T-helper 2 cell (primary cell): ENCODE results near the gene ACSM5.
"Not testable (repeated sequence)": the region's sequence is repeated elsewhere in the genome, so short reads cannot be mapped to it uniquely, and the experiment has no call there.

Experiments used
- DNase-seq, 5 experiments: peaks; one replicate each; pipeline versions ENCODE4 v3.0.0 to v3.0.0-alpha.2; 2012 to 2022

ACSM5 gene

DNA sequence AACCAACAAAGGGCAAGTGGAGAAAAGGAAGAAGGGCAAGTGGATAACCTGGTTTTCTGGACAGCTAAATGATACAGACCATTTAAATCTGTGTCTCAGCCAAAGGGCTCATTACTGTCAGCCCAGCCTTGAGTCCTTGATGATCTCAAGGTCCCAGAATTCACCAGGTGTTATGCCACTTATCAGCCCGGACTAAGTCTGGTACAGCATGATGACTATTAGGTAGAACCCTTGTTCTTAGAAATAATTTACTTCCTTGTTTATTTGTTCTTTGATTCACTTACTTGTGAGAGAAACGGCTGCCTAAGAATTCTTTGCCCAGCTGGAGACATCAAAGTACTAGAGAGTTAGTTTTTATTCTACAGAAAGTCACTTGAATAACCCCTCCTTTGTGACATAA lies 8.3 kb upstream of the ACSM5 start:
- DNase-seq = no peak

DNA sequence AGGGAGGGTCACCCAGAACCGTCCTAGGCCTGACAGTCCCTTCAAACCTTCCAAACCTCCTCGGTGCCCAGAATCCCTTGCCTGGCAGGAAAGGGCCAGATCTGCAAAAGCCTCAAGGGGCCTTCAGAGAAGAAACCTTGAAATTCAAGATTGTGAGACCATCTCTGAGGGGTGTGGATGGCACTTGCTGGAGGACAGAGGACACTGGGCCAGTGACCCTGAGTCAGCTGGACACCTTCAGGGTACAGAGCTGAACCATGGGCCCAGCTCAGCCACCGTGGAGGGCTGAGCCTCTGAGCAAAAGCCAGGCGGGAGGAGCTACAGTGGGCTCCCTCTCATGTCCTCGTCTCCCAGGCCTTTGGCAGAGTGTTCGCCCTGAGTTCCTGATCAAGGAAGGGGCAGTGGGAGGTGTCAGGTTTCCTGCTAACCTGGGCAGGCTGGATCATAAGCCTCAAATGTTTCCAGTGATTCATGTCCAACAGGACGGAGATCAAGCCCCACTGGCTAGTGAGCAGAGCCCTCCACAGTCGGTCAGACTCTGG lies 7.8 kb upstream of the ACSM5 start:
- DNase-seq = no peak

DNA sequence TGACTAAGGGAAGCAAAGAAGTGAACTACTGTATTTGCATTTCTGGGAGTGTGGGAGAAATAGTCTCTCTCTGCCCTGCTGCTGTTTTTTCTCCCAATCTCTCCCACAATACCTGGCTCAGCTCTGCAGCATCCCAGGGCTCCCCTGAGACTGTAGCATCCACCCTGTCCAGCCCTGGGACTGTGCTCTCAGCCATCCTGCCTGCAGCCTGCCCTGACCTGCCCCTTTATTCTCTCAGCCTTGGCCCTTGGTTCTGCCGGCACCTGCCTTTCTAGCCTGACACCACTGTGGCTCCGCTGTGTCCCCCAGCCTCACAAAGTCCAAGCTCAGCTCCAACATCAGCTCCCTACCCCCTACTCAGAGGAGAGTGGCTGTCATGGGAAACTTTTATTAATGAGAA lies 6.7 kb upstream of the ACSM5 start:
- no peak for DNase-seq

DNA sequence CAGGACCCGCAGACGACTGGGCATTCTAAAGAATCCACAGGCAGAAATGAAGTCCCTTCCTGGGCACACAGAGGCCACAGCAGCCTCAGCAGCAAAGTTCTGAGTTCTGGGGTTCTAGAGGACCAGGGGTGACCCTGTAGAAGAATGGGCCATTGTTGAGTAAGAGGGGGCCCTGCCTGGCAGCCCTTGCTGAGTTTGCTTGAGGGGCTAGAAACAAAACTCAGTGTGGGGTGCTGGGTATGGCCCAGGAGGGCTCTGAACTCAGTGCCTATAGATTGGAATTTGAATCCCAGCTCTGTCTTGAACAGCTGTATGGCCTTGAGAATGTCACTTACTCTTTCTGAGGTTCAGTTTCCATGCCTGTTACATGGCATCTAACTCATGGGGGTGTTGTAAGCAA lies 4.7 kb upstream of the ACSM5 start, which contains the start of gene PDILT:
TSS of gene PDILT (minus strand) at position 101 of the 400 bp plus-strand sequence. CDS start 5,437 bp downstream, outside the sequence.
- no peak for DNase-seq

DNA sequence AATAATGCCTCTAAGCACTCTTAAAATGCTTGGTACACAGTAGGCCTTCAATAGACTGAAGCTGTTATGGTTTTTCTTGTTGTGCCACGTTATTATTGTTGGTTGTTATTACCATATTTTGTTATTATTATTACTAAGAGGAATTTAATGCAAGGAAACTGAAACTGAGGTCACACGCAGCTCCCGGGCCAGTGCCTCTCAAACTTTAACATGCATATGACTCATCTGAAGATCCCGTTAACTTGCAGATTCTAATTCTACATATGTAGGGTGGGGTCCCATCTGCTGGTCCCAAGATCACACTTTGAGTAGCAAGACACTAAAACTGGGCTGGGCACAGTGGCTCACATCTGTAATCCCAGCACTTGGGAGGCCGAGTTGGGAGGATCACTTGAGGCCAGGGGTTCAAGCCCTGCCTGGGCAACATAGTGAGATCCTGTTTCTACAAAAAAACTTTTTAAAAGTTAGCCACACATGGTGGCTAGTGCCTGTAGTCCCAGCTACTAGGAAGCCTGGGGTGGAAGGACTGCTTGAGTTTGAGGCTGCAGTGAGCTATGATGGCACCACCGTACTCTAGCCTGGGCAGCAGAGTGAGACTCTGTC lies 888 bp downstream of the ACSM5 start:
- DNase-seq = no peak

DNA sequence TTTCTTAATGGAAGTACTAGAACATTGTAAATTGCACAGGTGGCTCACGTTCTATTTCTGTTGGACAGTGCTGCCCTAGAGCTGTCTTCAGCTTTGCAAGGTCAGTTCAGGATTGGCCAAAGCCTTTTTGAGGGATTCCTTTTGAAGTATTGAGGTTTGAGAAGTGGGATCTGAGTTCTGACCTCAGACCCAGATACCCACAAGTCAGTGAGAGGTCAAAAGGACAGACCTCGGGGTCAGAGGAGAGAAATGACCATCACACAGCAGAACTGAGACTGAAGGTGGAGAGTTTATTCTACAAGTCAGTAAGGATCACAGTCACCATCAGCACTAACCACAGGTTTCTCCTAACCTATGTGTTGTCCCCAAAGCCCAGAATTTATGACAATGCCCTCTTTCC lies 1.7 kb downstream of the ACSM5 start:
- no peak for DNase-seq

DNA sequence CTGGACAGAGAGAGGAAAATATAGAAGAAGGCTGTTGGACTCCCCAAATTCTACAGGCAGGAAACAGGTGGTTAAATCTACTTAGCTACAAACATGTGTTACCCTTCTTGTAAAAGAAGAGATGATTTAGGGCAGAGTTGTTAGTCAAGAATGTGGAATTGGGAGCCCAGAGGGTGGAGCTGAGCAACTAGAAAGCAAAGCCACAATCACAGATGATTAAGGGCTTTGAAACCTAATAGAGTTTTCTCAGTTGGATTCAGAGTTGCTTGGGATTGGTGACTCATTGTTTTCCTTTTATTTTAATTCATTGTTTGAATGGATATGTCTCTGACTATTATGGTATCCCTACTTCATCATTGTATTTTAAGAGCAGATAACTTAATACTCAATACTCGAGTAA lies 6.2 kb downstream of the ACSM5 start:
- no peak for DNase-seq

DNA sequence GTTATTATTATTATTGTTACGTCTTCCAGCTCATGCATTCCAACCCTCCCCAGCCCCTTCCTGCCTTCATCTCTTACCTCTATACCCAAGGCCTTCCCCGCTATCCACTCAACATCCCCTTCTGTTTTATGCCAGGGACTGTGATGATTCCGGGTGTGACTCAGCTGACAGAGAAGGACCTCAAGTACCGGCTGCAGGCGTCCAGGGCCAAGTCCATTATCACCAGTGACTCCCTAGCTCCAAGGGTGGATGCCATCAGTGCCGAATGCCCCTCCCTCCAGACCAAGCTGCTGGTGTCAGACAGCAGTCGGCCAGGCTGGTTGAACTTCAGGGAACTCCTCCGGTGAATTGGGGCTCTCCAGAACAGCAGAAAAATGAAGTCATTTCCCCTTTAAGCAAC lies 9.8 kb downstream of the ACSM5 start:
- DNase-seq = not testable (repeated sequence)

DNA sequence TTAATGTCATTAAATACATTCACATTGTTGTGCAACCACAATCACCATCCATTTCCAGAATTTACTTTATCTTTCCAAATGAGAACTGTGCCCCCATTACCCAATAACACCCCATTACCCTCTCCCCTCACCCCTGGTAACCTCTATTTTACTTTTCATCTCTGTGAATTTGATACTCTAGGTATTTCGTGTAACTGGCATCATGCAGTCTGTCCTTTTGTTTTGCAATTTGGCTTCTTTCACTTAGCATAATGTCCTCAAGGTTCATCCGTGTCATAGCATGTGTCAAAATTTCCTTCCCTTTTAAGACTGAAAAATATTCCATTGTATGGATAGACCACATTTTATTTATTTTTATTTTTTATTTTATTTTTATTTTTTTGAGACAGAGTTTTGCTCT lies 12.4 kb downstream of the ACSM5 start:
- DNase-seq = not testable (repeated sequence)

DNA sequence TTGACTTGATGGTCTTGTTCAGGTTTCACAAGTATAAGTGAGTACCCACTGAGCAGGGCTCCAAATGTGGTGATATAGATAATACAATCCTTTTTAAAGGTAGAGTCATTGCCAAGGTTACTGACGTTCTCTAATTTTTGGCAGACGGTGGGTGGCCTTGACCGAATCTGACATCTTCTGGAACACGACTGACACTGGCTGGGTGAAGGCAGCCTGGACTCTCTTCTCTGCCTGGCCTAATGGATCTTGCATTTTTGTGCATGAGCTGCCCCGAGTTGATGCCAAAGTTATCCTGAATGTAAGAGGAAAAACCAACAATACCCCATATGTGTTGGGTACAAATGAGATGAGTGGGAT lies 14.4 kb downstream of the ACSM5 start:
- DNase-seq = not testable (repeated sequence)

DNA sequence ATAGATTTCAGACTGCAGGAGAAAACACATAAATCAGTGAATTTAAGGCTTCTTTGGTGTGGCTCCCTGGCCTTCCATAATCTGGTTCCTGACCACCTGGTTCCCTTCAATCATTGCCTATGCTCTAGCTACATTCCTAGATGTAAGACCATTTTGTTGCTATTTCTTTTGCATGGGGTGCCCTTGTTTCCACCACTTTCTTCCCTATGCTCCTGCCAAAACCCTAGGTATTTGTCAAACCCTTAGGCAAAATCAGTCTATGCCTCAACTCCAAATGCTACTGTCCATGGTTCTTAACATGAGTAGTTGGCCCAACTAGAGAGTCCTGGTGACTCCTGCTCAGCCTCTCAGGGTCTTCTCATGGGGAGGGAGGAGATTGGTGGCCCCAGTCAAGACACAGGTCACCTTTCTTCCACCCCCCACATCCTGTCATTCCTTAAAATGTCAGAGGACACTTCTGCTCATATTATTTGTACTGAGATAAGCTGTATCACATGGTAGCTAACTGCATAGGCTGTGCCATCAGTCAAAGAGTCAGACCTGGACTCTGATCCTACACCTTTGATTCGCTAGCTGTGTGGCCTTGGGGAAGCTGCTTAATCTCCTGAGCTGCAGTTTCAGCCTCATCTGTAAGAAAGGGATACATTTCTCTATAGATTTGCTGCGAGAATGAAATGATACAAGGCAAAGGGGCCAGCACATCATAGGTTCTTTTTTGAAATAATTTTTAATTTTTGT lies 15.0 kb downstream of the ACSM5 start:
- no peak for DNase-seq

DNA sequence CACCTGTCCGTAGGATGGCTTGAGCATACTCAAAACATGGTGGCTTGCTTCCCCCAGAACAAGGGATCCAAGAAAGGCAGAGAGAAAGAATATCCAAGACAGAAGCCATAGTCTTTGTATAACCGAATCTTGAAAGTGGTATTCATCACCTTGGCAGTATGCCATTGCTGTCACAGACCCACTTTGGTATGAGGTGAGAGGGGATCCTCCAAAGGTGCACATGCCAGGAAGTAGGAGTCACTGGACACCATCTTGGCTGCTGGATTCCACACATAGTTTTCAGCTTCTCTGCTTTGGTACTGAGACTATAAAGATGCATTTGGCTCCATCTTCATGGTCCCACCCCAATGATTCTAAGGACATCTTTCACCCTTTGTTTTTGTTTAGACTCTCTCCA lies 18.1 kb downstream of the ACSM5 start:
- not testable (repeated sequence) for DNase-seq

DNA sequence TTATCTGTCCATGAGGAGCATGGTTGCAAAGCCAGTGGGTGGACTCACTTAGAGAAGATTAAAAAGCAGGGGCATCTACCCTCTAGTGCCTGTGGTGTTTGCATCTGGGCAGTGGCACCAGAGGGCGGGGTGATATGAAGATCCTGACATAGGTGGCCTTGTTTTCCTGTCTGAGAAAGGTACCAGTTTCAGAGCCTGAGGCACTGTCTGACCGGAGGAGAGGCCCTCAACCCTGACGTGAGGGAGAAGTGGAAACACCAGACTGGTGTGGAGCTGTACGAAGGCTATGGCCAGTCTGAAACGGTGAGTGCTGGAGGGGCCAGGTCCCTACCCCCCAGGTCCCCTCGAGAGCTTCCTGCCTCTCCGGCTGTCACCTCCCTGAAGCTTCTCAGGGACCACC lies 20.2 kb downstream of the ACSM5 start:
- not testable (repeated sequence) for DNase-seq

DNA sequence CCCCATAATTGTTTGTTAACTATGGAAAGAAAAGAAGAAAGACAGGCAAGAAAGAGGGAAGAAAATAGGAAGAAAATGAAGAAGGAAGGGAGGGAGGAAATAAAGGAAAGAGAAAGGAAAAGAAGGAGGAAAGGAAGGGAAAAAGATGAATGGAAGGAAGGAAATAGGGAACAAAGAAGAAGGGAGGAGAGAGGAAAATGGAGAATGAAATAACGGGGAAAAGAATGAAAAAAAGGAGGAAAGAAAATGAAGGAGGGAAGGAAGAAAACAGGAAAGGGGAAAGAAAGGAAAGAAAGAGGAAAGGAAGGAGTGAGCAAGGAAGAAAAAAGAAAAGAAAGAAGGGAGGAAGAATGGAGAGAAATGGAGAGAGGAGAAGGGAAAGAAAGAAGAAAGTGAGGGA lies 21.1 kb downstream of the ACSM5 start:
- DNase-seq = not testable (repeated sequence)

DNA sequence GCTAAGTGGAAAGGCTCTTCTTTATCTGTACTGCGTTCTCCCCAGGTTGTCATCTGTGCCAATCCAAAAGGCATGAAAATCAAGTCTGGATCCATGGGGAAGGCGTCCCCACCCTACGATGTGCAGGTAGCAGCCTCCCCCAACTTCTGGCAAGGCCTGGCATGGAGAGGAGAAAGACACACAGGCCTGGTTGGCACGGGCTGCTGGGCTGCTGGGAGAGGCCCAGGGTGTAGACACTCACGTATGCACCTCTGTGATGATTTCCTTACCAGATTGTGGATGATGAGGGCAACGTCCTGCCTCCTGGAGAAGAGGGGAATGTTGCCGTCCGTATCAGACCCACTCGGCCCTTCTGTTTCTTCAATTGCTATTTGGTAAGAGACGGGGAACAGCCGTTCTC lies 21.6 kb downstream of the ACSM5 start:
- DNase-seq = no peak

DNA sequence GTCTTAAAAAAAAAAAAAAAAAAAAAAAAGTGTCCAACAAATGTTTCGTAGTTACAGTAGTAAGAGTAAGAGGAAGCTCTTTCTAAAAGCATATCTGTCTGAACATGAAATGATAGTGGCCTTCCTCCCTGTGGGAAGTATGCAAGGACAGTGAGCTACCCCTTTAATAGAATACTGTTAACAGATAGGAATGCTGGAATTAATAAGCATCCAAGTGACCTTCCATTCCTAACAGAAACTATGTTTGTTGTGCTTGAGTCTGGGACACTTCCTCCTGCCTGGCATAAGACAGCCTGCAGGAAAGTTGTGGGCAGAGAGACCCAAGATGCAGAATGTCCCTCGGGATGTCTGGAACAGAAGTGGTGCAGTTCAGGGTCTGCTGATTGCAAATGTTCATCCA lies 29.6 kb downstream of the ACSM5 start:
- not testable (repeated sequence) for DNase-seq

DNA sequence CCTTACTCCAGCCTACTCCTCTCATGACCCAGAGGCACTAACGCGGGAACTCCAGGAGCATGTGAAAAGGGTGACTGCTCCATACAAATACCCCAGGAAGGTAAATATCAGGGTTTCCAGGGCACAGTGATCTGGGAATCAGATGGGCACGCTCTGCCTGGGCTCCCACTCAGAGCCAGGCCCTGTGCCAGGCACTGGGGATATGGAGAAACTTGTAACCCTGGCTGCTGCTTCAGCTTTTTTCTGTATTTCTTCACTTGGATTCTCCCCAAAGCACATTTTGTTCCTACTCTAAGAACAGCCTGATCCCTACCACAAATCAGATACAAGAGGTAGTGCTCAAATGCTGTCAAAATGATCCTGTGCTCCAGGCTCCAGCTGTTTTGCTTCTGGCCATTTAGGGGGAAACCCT lies 30.5 kb downstream of the ACSM5 start:
- DNase-seq = not testable (repeated sequence)

DNA sequence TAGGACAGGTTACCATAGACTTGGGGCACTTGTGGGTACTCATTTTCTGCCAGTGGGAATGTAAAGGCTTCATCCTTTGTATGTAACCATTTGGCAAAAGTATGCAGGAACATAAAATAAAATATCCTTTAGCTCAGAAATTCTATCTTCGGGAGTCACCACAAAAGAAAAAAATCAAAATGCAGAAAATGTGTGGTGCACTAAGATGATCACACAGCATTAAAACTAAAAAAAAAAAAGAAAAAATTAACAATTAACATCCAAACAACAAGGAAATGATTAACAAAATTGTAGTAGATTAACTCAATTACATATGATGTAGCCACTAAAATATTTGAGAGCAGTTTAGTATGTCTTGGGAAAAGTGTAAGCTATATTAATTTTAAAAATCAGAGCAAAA lies 31.4 kb downstream of the ACSM5 start:
- not testable (repeated sequence) for DNase-seq

DNA sequence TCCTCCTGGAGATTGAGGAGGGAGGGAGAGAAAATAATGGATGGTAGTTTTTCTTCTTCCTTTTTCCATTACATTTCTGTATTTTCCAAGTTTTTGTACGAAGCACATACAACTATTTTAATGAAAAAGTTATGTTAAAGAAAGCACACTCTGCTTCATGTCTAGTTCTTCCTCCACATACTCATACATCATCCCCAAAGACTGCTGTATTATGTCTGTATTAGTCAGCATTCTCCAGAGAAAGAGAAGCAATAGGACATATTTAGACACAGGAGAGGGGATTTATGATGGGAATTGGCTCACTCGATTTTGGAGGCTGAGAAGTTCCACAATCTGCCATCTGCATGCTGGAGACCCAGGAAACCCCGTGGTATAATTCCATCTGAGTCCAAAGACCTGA lies 31.9 kb downstream of the ACSM5 start:
- DNase-seq = no peak

DNA sequence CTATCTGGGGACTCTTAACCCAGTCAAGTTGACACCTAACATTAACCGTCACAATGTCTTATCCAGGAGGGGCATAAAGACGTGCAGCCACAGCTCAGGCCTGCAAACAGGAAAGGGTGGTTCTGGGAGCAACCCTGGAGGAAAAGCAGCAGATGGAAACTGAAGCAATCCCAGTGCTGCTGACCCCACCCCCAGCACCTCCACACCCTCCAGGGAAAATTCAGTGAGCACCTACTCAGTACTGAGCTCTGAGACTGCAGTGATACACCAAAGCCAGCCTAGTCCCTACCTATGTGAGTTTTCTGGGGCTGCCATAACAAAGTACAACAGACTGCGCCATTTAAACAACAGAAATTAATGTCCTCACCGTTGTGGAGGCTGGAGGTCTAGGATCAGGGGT lies 32.5 kb downstream of the ACSM5 start:
- not testable (repeated sequence) for DNase-seq

DNA sequence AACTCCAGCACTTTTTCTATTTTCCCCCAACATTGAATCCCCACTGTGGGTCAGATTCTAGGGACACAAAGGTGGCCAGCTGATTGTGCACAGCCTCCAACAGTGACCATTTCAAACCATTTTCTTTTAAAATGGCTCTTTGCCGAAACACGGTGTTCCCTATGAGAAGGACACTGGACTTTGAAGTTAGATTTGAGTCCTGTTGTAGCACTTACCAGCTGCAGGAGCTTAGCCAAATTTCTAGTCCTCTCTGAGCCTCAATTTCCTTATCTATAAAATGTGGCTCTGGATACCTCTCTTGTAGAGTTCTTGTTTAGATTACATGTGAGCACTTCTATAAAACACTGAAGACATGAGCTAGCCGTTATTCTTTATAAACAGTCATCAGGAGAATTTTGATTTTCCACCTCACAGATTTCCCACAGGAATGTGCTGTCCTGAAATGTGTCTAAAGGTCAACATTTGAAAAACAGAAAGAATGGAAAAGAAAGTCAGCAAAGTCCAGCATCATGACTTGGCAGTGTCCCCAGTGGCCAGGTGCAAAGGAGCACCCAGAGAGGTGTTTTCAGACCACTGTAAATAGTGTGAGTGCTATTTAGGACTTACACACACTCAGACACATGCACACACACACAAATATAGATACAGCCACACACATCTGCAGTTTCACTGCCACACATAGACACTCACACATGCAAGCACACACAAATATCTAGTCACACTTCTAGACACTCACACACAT lies 37.5 kb downstream of the ACSM5 start:
- DNase-seq = not testable (repeated sequence)

DNA sequence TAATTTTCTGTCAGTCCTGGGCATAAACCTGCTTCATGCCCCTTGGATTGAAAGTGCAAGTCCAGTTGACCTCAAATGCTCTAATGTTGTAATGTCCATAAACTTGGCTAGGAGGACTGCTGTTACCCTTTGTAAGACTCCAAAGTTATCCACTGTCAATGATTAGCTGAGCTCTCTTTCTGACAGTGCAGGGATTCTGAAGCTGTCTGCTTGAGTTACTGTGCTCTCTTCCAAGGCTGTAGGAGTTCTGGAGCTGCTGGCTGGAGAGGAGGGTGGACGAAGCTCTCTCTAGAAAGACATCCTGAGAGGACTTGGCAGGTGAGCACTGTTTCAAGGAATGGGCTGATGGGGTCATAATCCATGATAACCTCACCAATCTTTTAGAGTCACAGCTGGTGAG lies 42.0 kb downstream of the ACSM5 start, which contains the start of gene ACSM2A:
TSS of gene ACSM2A (plus strand) at position 158 of the 400 bp plus-strand sequence. CDS start 8,594 bp downstream, outside the sequence.
- not testable (repeated sequence) for DNase-seq

DNA sequence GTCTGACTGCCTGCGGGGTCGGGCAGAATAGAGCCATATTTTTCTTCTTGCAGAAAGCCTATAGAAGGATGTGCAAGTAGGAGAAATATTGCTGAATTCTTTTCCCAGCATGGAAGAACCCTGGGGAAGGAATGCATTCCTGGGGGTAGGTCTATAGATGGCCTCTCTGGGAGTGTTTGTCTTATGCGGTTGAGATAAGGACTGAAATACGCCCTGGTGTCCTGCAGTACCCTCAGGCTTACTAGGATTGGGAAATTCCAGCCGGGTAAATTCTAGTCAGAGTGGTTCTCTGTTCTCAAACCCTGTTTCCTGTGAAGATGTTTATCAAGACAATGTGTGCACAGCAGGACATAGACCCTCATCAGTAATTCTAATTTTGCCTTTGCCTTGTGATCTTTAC lies 44.3 kb downstream of the ACSM5 start:
- DNase-seq = not testable (repeated sequence)
